Activated naive CD4-positive, alpha-beta T cell treated with anti-CD3 and anti-CD28 coated beads, Interleukin-2, amount 50 U/mL, for 72 hours (primary cell): ENCODE measurements around the gene TCOF1. TPM values are rescaled to one million over a fixed set of nuclear protein-coding genes. Genes with fewer than 3 reads are reported as not detected.

ENCODE experiments used
- ATAC-seq, 2 donors: fragments of 150-1000 bp; cut with Tn5 transposase; 2 replicates each; pipeline ENCODE4 v1.10.0; 2021; ENCODE audit warnings: mild to moderate bottlenecking in 2 of 2, moderate library complexity in 2 of 2
- DNase-seq, 2 donors: peaks; one replicate each; pipeline ENCODE4 v3.0.0; 2021 to 2022; ENCODE audit warnings: low spot score in 2 of 2
- H3K27ac Mint-ChIP-seq, 2 donors: one replicate each; pipeline ENCODE4 v1.8.0; 2022; ENCODE audit warnings: mild to moderate bottlenecking in 2 of 2, mixed read lengths in 2 of 2
- H3K36me3 Mint-ChIP-seq, 2 donors: one replicate each; pipeline ENCODE4 v1.8.0; 2022; ENCODE audit warnings: mixed read lengths in 2 of 2
- H3K9me3 Mint-ChIP-seq, 2 donors: one replicate each; pipeline ENCODE4 v1.8.0; 2022; ENCODE audit warnings: mixed read lengths in 2 of 2
- total RNA-seq, 2 donors: library from RNA; stranded (reverse); gene quantifications; one replicate each; pipeline ENCODE4 v1.2.3, GENCODE V29; 2022

The TCOF1 gene
- total RNA-seq, 2 donors from 2014 or later, result 91.9 to 94.4 TPM

DNA sequence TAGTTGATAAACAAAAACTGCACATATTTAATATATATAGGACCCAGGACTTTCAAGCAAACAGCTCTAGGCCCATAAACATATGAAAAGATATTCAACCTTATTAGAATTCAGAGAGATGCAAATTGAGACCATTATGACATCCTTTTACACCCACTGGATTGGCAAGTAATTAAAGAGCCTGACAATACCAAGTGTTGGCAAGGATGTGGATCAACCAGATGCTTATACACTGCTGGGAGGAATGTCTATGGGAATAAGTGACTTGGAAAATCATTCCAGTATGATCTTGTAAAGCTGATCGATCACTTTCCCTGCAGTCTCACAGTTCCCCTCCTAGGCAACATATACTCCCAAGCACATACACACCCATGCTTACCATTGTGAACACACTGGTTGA lies 15.5 kb upstream of the TCOF1 start:
- H3K36me3 Mint-ChIP-seq, result no peaks in the 10 kb centered on the region
- H3K27ac Mint-ChIP-seq, result no peak overlapping the region
- no peaks in the 10 kb centered on the region for H3K9me3 Mint-ChIP-seq
- DNase-seq (no peak), ATAC-seq (no peak)

DNA sequence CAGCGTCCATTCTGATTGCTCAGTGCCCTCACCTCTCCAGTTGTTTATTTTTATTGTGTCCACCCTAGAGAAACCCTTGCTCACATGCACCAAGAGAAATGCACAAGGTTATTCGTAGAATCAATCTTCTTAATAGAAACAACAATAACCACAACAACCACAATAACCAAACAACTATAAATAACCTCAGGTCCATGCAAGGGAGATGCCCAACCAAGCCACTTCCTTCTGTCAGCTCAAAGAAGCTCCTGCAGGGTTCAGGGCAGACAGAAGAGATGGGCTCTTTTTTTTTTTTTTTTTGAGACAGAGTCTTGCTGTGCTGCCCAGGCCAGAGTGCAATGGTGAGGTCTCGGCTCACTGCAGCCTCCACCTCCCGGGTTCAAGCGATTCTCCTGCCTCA lies 14.9 kb upstream of the TCOF1 start:
- ATAC-seq, result no peak
- Mint-ChIP-seq H3K36me3 (no peaks in the 10 kb centered on the region), H3K9me3 (no peaks in the 10 kb centered on the region)

DNA sequence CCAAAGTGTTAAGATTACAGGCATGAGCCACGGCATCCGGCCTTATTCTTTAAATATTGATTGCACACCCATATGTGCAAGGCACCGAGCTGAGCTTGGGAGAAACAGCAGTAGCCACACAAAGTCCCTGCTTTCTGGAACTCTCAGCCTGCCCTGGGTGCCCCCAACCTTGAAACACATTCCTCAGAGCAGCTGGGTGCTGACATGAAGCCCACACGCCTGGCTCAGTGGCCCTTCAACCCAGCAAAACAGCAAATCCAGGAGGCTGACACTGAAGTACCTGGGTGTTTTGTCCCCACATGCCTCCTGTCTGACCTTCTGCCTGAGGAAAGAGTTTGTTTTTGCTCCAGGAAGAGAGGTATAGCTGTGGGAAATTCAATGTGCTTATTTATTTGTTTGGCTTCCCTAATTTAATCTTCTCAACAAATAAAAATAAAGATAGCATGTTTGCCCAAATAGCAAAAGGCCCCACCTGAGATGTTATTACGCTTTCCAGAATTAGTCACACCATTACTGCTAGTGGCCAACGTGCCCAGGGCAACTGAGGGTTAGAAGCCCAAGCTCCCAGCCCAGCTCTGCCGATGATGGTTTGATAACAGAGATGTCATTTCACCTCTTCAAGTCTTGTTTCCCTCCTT lies 13.4 kb upstream of the TCOF1 start:
- no peak for DNase-seq
- Mint-ChIP-seq H3K9me3 (no peaks in the 10 kb centered on the region), H3K27ac (no peak overlapping the region), H3K36me3 (no peaks in the 10 kb centered on the region)
- ATAC-seq, result no peak

More for the DNA sequence above, 14.9 kb upstream of the TCOF1 start:
- no peak for DNase-seq
- H3K27ac Mint-ChIP-seq, result no peak overlapping the region

DNA sequence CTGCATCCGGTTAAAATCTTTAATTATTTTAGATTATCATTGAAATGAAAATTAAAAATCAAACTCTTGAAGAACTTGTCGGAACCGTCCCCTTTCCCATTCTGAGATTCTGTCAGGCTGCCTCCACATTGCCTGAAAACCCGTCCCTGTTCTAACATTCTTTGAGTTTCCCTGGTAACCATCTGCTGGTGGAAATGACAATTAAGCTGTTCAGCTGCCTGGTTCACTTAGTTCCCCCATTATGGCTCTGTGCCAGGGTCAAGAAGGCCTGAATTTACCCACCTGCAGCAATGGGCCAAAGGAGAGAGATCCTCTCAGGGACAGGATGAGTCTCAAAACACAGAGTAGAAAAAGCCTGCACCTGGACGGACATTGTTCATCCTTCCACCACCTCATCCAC lies 11.8 kb upstream of the TCOF1 start:
- Mint-ChIP-seq H3K9me3 (no peaks in the 10 kb centered on the region), H3K36me3 (no peaks in the 10 kb centered on the region)

DNA sequence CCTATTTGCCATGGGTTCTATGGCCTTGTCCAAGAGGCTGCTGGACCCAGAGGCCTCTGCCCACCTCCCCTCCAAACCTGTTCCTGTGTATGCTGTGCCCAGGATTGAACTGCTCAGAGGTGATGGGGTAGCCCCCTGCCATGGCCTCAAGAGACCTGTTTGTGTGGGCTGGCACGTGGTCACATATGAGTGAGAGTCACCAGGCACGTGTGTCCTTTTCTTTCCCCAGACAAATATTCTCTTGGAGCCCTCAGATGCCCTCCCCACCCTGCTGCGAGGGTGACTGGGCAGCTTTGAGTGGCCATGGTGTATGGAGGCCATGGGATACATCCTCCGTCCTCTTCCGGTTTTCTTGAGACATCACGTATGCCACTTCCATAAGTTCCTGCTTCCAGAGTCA lies 10.9 kb upstream of the TCOF1 start:
- Mint-ChIP-seq H3K36me3 (no peaks in the 10 kb centered on the region), H3K27ac (no peak overlapping the region)

More for the DNA sequence above, 11.8 kb upstream of the TCOF1 start:
- no peak for DNase-seq
- H3K27ac Mint-ChIP-seq, result peak overlapping the region in 1 of 2 donors; percentile 53
- no peak for ATAC-seq

DNA sequence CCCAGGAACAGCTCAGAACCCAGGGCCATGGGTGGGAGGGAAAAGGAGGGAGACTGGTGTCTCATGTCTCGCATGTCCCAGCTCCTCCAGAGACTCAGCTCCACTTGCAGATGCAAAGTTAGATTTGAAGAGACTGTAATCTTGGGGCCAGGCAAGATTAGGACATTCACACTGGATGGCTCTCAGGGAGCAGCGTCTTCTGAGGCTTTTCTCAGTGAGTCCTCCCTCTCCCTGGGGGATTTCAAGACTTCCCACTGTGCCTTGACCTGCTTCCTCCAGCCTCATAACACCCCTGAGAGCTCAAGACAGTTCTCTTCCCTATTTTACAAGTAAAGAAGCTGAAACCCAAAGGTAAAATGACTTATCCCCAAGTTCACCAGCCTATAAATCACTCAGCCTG lies 10.5 kb upstream of the TCOF1 start:
- no peaks in the 10 kb centered on the region for H3K36me3 Mint-ChIP-seq
- no peak for DNase-seq
- no peak for ATAC-seq
- H3K27ac Mint-ChIP-seq, result no peak overlapping the region
- no peaks in the 10 kb centered on the region for H3K9me3 Mint-ChIP-seq

More for the DNA sequence above, 10.9 kb upstream of the TCOF1 start:
- DNase-seq (no peak), ATAC-seq (no peak)
- no peaks in the 10 kb centered on the region for H3K9me3 Mint-ChIP-seq

DNA sequence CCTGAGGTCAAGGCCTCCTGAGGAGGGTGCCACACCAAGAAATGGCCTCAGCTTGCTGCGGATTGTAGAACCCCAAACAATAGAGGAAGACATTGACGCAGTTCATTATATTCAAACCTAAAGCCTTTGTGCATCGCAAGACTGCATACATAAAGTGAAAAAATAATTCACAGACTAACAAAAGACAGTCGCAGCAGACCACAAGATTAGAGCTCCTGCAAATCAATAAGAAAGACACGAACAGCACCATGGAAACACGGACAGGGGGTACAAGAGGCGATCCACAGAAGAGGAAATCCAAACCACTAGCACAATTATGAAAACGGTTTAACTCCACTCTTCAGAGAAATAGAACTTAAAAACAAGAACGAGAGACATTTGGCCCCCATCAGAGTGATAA lies 10.0 kb upstream of the TCOF1 start:
- Mint-ChIP-seq H3K9me3 (no peaks in the 10 kb centered on the region), H3K27ac (no peak overlapping the region), H3K36me3 (no peaks in the 10 kb centered on the region)
- DNase-seq (no peak), ATAC-seq (no peak)

DNA sequence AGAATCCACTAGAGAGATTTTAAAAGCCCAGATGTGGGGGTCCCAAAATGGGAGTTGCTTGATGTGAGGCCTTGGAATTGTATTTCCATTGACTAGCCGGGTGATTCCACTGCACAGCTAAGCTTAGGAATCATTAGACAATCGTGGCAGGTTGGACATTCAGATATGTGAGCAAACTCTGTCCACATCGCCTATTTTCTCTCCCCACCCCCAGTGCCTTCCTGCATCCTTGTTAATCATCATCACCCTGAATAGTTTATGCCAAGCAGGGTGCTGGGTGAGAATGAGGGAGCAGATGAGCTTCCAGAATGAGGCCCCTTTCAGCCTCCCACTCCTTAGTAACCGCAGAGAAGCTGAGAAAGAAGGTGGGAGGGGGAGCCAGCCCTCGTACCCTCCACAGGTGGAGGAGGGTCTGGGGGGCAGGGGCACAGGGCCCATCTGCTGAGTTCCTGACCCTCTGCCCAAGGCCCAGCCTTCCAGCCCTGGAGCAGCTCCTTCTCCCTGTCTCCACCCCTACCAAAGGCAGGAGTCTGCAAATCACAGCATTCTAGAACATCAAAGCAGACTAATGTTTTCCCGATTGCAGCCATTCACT lies 7.7 kb upstream of the TCOF1 start:
- no peak for DNase-seq
- Mint-ChIP-seq H3K9me3 (no peaks in the 10 kb centered on the region), H3K27ac (no peak overlapping the region), H3K36me3 (no peaks in the 10 kb centered on the region)
- ATAC-seq, result no peak

DNA sequence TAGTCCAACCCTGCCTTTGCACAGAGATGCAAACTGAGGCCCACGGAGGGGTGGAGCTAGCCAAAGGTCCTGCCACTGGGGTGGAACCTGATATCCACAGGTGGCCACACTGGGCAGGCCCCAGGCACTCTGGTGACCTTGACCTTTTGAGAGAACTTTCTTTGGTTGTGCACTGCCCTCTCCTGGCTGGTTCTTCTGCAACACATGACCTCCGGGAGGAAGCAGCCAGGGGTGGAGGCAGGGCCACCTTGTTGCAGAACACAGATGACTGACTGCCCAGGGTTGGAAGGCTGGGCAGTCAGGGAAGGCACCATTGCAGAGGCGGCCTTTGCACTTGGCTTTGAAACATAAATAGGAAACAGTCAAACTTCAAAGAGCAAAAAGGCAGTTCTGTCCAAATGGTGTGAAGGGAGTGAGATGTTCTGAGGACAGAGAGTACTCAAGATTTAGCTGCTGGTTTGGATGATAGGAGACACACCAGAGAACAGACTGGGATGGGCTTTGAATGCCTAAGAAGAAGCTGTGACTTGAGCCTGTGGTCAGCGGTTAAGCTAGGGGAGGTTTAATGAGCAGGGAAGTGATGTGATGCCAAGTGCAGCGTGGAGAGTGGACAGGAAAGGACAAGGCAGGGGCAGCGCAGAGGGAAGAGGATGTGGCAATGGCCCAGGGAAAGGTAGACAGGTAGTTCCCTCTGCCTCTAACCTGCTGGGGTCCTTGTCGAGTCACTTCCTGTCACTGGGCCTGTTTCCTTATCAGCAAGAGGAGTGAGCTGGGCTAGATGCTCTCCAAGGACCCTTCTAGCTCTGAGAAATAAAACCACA lies 6.8 kb upstream of the TCOF1 start:
- ATAC-seq, result peak; percentile 91 to 95
- Mint-ChIP-seq H3K9me3 (no peaks in the 10 kb centered on the region), H3K27ac (peak overlapping the region; percentile 24 to 55), H3K36me3 (no peaks in the 10 kb centered on the region)
- peak; percentile 51 to 68 for DNase-seq

DNA sequence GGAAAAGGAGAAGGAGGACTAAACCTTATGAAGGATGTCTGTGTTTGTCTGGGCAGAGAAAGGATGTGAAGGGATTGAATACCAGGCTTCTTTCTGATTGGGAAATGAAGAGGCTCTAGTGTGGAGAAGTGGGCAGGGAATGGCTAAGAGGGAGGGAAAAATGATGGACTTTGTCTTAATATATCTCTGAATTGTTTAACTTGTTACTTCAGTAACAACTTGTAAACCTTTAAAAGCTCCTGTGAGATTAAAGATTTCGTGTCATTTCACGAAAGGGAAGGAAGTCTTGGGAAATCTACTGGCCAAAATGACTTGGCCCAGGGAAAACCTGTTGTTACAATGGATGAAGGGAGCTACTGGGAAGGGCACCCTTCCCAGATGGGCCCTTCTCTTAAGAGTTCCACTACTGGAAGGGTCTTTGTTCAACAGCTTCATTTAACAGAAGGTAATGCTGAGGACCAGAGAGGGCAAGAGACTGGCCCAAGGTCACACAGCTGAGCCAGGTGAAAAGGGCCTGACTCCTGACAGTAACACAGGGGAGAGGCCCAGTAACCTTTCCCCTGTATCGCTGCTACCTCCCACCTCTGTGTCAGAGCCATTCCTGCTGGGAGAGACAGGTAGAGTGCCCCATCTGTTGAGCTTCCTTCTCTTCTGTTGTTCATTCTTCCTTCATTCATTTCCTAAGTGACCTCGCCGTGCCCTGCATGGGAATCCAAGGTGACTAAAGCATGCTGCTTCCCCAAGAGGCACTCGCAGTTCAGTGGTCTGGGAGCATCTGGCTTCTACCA lies 5.1 kb upstream of the TCOF1 start:
- no peak for DNase-seq
- no peak overlapping the region for H3K27ac Mint-ChIP-seq
- H3K9me3 Mint-ChIP-seq, result no peaks in the 10 kb centered on the region
- no peaks in the 10 kb centered on the region for H3K36me3 Mint-ChIP-seq
- ATAC-seq, result no peak

DNA sequence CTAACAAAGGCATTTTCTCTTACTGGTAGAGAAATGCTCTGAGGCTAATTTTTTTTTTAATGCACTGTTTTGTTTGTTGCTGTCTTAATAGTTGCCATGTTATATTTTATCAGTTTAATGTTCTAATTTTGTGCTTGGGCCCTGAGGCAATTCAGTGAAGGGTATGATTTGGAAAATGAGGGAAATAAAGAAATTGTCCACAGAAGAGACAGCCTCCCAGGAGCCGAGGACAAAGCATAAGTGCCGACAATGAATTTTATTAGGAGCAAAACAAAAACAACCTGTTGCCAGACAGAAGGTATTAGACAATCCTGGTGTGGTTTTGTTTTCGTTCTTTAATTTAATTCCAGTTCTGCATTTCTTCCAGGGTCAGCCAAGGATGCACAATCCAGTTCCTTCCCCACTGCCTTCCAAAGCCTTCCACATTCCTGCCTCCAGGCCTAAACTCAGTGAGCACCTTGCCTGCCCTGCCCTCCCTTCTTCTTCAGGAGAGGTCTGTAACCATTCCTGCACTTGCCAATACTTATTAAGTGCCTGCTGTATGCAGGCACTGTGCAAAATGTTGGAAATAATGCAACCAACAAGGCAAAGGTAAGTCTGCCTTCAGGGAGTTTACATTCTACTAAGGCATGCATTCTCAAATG lies 4.3 kb upstream of the TCOF1 start:
- ATAC-seq (no peak), DNase-seq (no peak)
- Mint-ChIP-seq H3K9me3 (no peaks in the 10 kb centered on the region), H3K27ac (no peak overlapping the region), H3K36me3 (peaks cover 0 to 3% of the 10 kb centered on the region in 2 donors)

DNA sequence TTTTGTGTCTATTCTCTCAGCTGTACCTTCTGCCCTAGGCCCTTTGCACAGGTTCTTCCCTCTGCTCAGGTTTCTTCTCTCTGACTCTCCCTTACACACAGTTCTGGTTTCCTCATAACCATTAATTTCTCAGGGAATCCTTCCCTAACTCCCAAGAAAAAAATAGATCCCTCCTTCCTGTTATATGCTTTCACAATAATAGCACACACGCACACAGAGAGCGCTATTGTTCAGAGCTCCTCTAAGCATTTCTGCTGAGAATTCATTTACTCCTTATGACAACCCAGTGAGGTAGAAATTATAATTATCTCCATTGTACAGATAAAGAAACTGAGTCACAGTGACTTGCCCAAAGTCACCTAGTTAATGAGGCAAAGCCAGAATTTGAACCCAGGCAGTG lies 1.7 kb upstream of the TCOF1 start:
- no peak for ATAC-seq
- Mint-ChIP-seq H3K9me3 (no peaks in the 10 kb centered on the region), H3K36me3 (peaks cover 11 to 17% of the 10 kb centered on the region in 2 donors), H3K27ac (no peak overlapping the region)
- no peak for DNase-seq

DNA sequence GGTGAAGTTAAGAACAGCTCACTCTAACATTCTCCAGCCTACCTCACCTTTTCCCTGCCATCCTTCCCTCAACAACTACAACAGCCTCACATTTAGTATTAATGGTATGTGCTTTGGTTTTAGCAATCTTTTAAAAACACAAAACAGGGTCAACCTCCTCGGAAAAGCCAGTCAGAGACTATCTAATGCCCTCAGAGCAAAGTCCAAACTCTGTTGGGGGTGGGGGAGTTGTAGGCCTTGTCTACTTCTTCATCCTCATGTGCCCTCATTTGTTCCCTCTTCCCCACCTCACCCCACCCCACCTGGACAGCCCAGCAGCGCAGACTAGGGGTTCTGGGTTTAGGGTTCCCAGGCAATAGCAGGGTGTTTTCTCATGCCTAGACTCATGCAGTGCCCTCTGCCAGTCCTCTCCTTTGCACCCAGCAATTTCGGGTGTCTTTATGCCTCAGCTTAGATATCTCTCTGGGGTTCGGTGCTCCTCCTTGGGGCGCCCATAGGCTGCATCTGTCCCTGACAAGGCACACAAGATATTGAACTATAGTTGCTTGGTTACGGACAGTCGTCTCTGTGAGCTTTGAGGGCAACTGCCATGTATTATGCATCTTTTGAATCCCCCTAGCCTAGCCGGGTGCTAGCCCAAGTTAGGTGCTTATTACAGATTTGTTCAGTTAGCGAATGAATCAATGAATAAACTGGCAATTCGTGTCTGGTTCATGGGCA lies 762 bp upstream of the TCOF1 start:
- Mint-ChIP-seq H3K9me3 (no peaks in the 10 kb centered on the region), H3K27ac (peak overlapping the region; percentile 85 to 86), H3K36me3 (peaks cover 11 to 21% of the 10 kb centered on the region in 2 donors)
- DNase-seq (no peak), ATAC-seq (no peak)

DNA sequence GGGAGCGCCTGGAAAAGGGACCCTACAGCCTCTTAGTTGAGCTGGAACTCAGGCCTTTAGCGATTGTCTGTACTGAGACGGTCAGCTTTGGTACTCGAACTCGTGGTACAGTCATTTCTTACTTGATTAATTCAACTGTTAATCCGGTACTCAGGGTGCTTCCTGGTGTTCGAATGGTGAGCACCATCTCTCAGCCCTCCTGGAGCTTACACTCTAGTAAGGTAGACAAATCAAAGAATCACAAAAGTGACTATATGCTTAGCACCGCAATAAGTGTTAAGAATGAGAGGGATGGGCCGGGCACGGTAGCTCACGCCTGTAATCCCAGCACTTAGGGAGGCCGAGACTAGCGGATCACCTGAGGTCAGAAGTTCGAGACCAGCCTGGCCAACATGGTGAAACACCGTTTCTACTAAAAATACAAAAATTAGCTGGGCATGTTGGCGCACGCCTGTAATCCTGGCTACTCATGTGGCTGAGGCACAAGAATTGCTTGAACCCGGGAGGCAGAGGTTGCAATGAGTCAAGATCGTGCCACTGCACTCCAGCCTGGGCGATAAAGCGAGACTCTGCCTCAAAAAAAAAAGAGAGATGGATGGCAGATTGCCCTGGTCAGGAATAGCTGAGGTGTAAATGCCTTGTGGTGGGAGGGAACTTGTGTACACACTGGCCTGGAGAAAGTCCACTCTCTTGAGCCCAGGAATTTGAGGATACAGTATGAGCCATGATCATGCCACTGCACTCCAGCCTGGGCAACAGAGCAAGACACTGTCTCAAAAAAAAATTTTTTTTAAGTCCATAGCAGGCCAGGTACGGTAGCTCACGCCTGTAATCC lies 981 bp downstream of the TCOF1 start:
- Mint-ChIP-seq H3K9me3 (no peaks in the 10 kb centered on the region), H3K27ac (peak overlapping the region; percentile 85), H3K36me3 (peaks cover 11 to 23% of the 10 kb centered on the region in 2 donors)
- ATAC-seq (no peak), DNase-seq (no peak)

DNA sequence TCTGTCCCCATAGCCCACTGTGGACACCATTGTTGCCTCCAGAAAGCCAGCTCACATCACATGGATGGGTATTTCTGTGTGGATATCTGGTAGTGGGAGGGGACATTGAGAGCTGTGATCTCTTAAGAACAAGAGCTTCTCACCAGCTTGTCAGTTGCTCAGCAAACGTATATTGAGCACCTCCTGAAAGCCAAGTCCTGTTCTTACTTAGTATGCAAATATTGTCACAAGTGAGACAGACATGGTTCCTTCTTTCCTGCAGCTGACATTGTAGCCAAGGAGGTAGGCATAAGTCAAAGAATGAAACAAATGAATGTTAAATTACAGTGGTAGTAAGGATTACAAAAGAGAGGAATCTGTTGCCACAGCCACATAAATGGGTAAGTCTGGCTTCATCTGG lies 3.8 kb downstream of the TCOF1 start:
- Mint-ChIP-seq H3K36me3 (peaks cover 16 to 27% of the 10 kb centered on the region in 2 donors), H3K27ac (peak overlapping the region in 1 of 2 donors; percentile 11), H3K9me3 (no peaks in the 10 kb centered on the region)
- no peak for DNase-seq
- ATAC-seq, result no peak
